GM19372 (cell line): ENCODE data around the gene WDR59.
"Not testable (repeated sequence)": the region's sequence is repeated elsewhere in the genome, so short reads cannot be mapped to it uniquely, and the experiment has no call there.

Experiments
- ATAC-seq: cut with Tn5 transposase; IDR thresholded peaks from one replicate; pipeline ENCODE4 v1.9.1; 2021; ENCODE audit warnings: mild to moderate bottlenecking, low read depth, moderate library complexity; ENCODE audit not compliant: unreplicated experiment

The WDR59 gene, protein sequence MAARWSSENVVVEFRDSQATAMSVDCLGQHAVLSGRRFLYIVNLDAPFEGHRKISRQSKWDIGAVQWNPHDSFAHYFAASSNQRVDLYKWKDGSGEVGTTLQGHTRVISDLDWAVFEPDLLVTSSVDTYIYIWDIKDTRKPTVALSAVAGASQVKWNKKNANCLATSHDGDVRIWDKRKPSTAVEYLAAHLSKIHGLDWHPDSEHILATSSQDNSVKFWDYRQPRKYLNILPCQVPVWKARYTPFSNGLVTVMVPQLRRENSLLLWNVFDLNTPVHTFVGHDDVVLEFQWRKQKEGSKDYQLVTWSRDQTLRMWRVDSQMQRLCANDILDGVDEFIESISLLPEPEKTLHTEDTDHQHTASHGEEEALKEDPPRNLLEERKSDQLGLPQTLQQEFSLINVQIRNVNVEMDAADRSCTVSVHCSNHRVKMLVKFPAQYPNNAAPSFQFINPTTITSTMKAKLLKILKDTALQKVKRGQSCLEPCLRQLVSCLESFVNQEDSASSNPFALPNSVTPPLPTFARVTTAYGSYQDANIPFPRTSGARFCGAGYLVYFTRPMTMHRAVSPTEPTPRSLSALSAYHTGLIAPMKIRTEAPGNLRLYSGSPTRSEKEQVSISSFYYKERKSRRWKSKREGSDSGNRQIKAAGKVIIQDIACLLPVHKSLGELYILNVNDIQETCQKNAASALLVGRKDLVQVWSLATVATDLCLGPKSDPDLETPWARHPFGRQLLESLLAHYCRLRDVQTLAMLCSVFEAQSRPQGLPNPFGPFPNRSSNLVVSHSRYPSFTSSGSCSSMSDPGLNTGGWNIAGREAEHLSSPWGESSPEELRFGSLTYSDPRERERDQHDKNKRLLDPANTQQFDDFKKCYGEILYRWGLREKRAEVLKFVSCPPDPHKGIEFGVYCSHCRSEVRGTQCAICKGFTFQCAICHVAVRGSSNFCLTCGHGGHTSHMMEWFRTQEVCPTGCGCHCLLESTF

DNA sequence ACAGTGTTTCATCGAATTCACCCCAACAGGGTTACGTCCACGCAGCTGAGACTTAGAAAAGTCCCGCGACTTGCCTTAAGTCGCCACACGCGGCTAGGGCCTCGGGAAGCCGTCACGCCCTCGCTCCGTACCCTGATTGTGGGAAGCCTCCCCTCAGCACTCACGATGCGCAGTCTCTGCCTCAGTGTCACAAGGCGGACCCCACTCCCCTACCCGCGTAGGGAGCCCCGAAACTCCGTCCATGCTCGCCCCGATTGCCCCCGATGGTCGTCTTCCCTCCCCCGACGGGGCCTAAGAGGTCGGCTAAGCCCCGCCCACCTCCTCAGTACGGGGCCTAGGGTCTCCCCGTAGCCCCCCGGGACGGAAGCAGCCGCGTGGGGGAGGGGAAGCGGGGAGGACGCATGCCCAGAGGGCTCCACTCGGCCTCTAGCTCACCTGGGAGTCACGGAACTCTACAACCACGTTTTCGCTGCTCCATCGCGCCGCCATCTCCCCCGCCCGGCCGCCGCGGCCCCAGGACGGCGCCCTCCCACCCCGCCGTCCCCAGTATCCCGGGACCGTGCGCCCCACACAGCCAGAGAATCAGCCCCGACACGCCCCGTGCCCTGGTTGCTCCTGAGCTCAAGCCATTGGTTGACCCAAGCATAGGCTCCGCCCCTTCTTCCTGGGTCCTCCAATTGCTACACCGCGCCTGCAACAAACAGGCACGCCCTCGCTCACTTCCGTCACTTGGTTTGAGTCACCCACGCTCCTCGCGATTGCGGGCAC lies at the start of gene WDR59:
TSS of gene WDR59 (minus strand) at position 595 of the 768 bp plus-strand sequence. CDS start at position 489, 106 bp downstream.
- ATAC-seq: peak; percentile 99

DNA sequence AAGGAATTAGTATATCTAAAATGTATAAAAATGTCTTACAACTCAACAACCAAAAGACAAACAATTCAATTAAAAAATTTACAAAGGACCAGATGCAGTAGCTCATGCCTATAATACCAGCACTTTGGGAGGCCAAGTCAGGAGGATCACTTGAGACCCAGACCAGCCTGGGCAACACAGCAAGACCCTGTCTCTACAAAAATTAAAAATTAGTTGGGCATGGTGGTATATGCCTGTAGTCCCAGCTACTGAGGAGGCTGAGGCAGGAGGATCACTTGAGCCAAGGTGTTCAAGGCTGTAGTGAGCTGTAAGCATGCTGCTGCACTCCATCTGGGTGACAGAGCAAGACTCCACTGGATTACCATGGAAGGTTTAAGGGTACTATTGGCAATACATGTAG lies 47.7 kb upstream of the WDR59 start:
- no peak for ATAC-seq

GRCh38 chr16:75029854-75030253 lies 44.9 kb upstream of the WDR59 start:
- ATAC-seq: no peak

GRCh38 chr16:75028544-75029135 lies 43.7 kb upstream of the WDR59 start:
- ATAC-seq: no peak

DNA sequence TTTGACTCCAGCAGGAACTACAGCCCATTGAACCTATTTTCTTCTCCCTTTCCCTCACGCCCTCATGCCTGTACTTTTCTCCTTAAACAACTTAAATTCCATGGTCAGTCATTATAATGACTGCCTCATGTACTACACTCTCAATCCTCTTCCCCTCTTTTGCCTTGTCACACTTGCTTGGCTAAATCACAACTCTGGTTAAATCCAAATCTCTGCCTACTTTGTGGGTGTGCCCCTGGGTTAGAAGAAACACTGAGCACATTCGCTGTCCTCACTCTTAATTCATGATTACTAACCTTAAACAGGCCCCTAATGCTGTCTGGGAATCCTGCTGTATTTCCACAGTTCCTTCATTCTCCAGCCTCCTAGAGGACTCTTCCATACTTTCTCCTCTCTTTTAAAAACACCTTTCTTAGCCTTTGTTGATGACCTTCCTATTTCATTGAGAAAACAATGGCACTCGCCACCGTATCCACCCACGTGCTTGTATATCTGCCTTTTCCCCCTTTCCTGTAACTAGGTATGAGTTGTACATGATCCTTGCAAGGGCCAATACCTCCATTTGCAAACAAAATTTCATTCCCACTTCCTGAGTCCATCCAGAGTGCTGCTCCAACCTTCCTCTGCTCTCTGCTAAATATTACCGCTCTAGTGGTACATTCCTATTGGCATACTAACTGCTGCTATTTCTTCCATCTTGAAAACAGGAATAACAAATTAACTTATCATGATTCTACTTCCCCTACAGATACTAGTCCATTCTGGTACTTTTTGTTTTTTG lies 42.8 kb upstream of the WDR59 start:
- ATAC-seq: no peak

GRCh38 chr16:75026892-75027391 lies 42.0 kb upstream of the WDR59 start:
- ATAC-seq: no peak

DNA sequence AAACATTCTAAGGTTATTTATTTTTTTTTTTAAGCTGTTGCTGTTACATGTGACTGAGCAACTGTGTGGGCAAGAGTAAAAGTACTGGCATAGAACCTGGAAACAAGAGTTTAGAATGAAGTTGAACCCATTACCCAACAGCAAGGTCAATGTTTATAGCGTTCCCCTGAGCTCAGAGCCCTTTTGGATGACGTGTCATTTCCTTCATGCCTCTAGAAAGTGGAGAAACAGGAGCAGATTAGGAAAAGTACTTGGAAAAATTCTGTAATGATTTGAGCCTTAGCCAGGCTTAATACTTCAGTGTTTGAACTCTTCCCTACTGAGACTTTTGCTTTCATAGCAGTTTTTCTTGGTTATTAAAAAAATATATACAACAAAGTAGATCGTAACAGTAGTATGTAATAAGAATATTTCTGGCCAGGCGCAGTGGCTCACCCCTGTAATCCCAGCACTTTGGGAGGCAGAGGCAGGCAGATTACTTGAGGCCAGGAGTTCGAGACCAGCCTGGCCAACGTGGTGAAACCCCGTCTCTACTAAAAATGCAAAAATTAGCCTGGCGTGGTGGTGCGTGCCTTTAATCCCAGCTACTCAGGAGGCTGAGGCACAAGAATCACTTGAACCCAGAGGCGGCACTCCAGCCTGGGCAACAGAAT lies 41.4 kb upstream of the WDR59 start:
- ATAC-seq: not testable (repeated sequence)

- no peak for ATAC-seq
Observed at GRCh38 chr16:75025761-75026160, 40.8 kb upstream of the WDR59 start.

GRCh38 chr16:75024594-75024993 lies 39.7 kb upstream of the WDR59 start:
- ATAC-seq: no peak

DNA sequence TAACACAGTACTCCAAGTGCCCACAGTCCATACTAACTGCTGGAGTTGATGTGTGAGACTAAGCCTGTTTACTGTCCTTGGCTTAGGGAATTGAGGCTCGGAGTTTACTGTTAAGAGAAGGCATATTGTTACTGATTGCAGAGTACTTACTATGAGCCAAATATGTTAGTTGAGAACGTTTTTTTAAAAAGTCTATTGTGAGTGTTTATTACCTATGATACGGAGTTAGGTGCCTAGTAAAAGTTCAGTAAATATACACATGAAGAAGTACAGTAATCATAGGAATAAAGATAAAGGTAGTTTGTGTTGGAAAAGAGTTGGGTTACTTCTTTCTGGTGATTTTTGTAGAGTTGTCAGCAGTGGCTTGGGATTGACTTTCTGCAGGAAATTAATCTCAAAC lies 39.3 kb upstream of the WDR59 start:
- ATAC-seq: no peak

DNA sequence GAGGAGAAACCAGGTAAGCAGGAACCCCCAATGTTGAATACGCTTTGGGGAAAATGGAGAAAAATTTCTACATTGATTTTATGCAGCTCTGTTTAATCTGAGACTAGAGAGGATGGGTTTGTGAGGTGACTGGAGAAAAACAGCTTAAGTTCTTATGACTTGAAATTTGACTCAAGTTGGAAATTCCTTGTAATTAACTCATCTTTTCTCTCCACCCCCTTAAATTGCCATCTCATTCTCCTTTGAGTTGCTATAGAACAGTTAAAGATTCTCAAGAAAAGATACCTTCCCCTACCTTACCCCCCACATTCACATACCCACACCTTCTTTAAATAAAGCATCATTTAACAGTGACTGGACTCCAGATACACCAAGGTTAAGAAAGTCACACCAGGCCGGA lies 38.1 kb upstream of the WDR59 start:
- ATAC-seq: no peak

DNA sequence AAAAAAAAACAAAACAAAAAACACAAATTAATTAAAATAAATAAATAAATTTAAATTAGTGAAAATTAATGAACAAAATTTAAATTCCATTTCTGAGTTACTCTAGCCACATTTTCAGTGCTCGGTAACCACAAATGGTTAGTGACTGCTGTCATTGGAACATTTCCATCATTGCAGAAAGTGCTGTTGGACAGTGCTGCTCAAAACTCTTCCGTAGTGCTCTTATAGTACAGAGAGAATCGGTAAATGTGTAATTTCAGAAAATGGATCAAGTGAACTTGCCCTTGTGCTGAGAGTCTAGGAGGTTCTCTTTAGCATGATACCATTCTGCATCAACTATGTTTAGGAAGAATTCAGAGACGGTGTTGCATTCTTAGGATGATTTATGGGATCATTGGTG lies 37.6 kb upstream of the WDR59 start:
- no peak for ATAC-seq

DNA sequence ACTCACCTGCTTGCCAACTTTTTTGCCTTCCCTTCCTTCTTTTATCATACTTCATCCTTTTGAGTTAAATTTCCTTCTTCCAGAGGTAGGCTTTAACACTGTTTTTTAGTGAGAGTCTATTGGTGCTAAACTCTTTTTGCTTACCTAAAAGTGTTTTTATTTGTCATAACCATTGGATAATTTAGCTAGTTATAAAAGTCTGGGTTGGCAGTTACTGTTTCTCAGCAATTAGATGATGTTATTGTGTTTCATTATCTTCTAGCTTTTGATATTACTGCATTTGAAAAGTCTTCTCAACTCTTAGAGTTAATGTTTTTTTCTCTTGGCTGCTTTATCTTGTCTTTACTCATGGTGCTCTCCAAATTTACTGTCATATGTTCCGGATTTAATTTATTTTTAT lies 36.5 kb upstream of the WDR59 start:
- ATAC-seq: no peak

DNA sequence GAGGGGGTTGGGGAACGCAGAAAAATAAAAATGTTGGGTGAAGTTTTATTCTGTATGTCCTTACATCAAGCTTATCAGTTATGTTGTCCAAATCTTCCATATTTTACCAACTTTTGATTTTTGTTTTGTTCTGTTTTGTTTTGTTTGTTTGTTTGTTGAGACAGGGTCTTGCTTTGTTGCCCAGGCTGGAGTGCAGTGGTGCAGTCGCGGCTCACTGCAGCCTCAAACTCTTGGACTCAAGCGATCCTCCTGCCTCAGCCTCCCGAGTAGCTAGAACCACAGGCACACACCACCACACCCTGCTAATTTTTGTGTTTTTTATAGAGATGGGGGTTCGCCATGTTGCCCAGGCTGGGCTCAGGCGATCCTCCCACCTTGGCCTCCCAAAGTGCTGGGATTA lies 34.7 kb upstream of the WDR59 start:
- no peak for ATAC-seq

- no peak for ATAC-seq
Observed at GRCh38 chr16:75019007-75019406, 34.1 kb upstream of the WDR59 start.

- no peak for ATAC-seq
Observed at GRCh38 chr16:75017670-75018525, 33.0 kb upstream of the WDR59 start.

- not testable (repeated sequence) for ATAC-seq
Observed at GRCh38 chr16:75016451-75017081, 31.6 kb upstream of the WDR59 start.
